Activated CD8-positive, alpha-beta T cell treated with anti-CD3 and anti-CD28 coated beads, Interleukin-2, amount 10 ng/mL, durations not matched to agents 7 days and 5 days (primary cell): ENCODE measurements around the gene GH2. TPM values are rescaled to one million over a fixed set of nuclear protein-coding genes. Genes with fewer than 3 reads are reported as not detected.
A peak's percentile ranks its signal among the peaks of the same experiment; 100 is the strongest.
"Not testable (repeated sequence)": the region's sequence is repeated elsewhere in the genome, so short reads cannot be mapped to it uniquely, and the experiment has no call there.

ENCODE experiments used
- ATAC-seq: fragments of 150-1000 bp; cut with Tn5 transposase; one replicate; pipeline ENCODE4 v1.10.0; 2021; ENCODE audit warnings: moderate library complexity
- CTCF ChIA-PET: fragments of 350-600 bp; sonication (Branson Sonifier 250); formaldehyde crosslinking; loops from one replicate; lab custom pipeline; 2021; ENCODE audit warnings: antibody characterized with exemption; lab: Charles Lee
- POLR2A ChIA-PET: fragments of 350-600 bp; sonication (Branson Sonifier 250); formaldehyde crosslinking; loops from one replicate; lab custom pipeline; 2021; ENCODE audit warnings: antibody characterized with exemption; lab: Charles Lee
- DNase-seq: peaks from one replicate; pipeline ENCODE4 v3.0.0-alpha.2; 2020
- H3K27ac Mint-ChIP-seq: one replicate; pipeline ENCODE4 v1.8.0; 2021; ENCODE audit warnings: mild to moderate bottlenecking, mixed read lengths
- H3K27me3 Mint-ChIP-seq: one replicate; pipeline ENCODE4 v1.8.0; 2021; ENCODE audit warnings: low read depth, mixed read lengths
- H3K36me3 Mint-ChIP-seq: one replicate; pipeline ENCODE4 v1.8.0; 2021; ENCODE audit warnings: low read depth, mixed read lengths
- H3K4me1 Mint-ChIP-seq: one replicate; pipeline ENCODE4 v1.8.0; 2021; ENCODE audit warnings: low read depth, mixed read lengths
- H3K4me3 Mint-ChIP-seq: one replicate; pipeline ENCODE4 v1.8.0; 2021; ENCODE audit warnings: mild to moderate bottlenecking, mixed read lengths
- H3K9me3 Mint-ChIP-seq: one replicate; pipeline ENCODE4 v1.8.0; 2022; ENCODE audit warnings: mixed read lengths; ENCODE audit not compliant: insufficient read depth
- total RNA-seq, 2 experiments: library from RNA; stranded (reverse); gene quantifications; one replicate each; pipeline ENCODE4 v1.2.3, GENCODE V29; 2021

GH2 gene
- total RNA-seq, 2 experiments from 2014 or later, result not detected

DNA sequence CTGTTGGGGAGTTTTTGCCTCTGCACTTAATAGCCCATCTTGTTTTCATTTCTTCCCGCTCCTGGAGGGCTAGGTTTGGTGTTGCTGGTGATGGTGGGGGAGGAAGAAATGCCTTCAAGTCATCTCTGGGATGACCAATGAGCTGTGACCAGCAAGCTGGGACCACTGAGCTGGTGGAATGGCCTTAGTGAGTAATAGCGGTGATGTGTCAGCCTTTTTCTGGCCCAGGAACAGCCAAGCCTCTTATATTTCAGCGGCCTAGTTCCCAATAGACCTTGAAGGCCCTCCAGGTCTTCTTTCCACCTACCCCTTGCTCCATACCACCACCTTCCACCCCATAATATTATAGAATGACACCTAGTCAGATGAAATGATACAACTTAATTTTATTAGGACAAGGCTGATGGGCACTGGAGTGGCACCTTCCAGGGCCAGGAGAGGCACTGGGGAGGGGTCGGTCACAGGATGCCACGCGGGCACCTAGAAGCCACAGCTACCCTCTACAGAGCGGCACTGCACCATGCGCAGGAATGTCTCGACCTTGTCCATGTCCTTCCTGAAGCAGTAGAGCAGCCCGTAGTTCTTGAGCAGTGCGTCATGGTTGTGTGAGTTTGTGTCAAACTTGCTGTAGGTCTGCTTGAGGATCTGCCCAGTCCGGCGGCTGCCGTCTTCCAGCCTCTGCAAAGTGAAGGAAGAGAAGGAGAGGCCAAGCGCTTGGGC is 9.9 kb downstream of the GH2 start:
- H3K36me3 Mint-ChIP-seq, H3K27ac Mint-ChIP-seq, H3K4me3 Mint-ChIP-seq, DNase-seq, H3K9me3 Mint-ChIP-seq, CTCF ChIA-PET, ATAC-seq, POLR2A ChIA-PET, H3K4me1 Mint-ChIP-seq: not testable (repeated sequence)
- peaks cover 16% of the 10 kb centered on the region for H3K27me3 Mint-ChIP-seq

DNA sequence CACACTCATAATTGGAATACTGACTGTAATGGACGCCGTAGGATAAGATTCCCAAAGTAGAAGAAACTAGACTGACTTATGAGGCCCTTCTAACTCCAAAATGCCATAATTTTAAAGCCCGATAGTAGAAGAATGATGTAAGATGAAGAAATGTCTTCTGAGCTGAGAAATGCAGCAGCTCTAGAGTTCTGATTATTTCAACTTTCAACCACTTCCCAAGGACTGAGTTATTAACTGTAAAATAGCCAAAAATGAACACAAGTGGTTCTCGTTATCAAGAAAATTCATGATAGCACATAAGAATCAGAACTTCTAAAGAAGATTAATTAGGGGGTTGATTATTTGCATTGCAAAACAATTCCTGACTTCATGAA is 11.5 kb downstream of the GH2 start:
- H3K9me3 Mint-ChIP-seq, H3K36me3 Mint-ChIP-seq, POLR2A ChIA-PET, ATAC-seq, H3K4me3 Mint-ChIP-seq, DNase-seq, H3K4me1 Mint-ChIP-seq, H3K27ac Mint-ChIP-seq: not testable (repeated sequence)
- CTCF ChIA-PET, result interaction anchor here (0.7 to 1.8 kb wide), 7 partner anchors 10 to 114 kb away, joined by 3 to 10 read pairs (median 4); no protein-coding TSS in a partner anchor
- H3K27me3 Mint-ChIP-seq, result peaks cover 16% of the 10 kb centered on the region

DNA sequence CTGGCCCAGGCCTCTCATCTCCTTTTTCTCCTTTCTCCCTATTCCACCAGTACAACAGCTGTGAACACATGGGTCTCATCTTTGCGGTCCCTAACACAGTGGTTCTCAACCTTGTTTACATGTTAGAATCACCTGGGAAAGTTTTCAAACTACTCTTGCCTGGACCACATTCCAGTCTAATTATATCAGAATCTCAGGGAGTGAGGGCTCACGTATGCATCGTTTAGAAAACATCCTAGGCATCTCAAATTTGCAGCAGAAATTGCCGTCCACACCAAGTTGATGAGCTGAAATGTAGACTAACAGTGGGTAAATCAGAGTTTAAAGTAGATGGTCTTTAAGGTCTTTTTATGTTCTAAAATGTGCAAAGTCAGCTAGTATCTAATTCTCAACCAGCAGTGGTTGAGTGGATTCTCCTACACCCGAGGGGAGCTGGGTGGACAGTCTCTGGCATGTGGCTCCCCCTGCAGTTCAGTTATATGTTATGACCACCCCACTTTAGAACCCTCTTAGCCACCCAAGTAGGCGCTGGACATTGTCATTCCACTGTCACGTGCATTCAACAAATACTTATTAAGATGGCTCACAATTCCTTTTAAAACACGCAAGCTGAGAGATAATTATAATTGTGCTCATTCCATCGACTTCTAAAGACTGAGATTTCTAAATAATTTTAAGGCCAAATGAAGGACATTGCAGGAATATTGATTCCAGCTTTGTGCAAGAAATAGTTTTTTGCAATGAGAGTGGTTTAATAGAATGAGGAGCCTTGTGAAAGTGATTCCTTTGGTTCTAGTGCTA is 12.1 kb downstream of the GH2 start:
- H3K27ac Mint-ChIP-seq, H3K4me3 Mint-ChIP-seq, H3K9me3 Mint-ChIP-seq, DNase-seq, H3K36me3 Mint-ChIP-seq, POLR2A ChIA-PET, H3K4me1 Mint-ChIP-seq, ATAC-seq: not testable (repeated sequence)
- CTCF ChIA-PET, result interaction anchor here (1.1 to 1.8 kb wide), 6 partner anchors 10 to 115 kb away, joined by 3 to 10 read pairs (median 4); no protein-coding TSS in a partner anchor
- H3K27me3 Mint-ChIP-seq, result peaks cover 16% of the 10 kb centered on the region

DNA sequence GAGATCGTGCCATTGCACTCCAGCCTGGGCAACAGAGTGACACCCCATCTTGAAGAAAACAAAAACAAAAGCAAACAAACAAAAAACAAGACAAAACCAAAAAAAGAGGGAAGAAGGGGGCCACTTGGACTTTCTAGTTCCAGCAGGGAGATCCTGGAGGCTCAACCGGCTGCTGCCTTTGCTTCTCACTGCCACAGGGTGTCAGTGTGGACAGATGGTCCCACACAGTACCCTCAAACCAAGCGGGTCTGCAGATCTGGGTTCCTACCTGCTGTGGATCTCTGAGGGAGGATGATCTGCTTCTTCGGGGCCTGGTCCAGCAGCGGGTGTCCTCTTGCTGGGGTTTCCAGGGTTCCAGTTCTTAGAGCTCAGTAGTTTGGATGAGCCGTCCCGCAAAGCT is 15.1 kb downstream of the GH2 start:
- H3K9me3 Mint-ChIP-seq, H3K4me3 Mint-ChIP-seq, H3K36me3 Mint-ChIP-seq, H3K4me1 Mint-ChIP-seq, POLR2A ChIA-PET, DNase-seq, ATAC-seq, H3K27ac Mint-ChIP-seq: not testable (repeated sequence)
- H3K27me3 Mint-ChIP-seq, result peaks cover 18% of the 10 kb centered on the region
- CTCF ChIA-PET, result interaction anchor here (0.8 to 3.3 kb wide), 20 partner anchors 10 to 452 kb away, joined by 3 to 43 read pairs (median 5); partner anchors contain the start of genes GH2, ICAM2 and SMARCD2

DNA sequence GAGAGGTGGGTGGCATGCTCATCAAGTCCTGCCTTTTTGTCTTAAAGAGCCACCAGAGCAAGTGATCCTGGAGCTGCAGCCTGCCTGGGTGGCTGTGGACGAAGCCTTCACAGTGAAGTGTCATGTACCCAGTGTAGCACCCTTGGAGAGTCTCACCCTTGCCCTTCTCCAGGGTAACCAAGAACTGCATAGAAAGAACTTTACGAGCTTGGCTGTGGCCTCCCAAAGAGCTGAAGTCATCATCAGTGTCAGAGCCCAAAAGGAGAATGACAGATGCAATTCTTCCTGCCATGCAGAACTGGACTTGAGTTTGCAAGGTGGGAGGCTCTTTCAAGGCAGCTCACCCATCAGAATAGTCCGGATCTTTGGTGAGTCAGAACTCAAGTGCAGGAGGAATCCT is 22.5 kb downstream of the GH2 start:
- POLR2A ChIA-PET, result interaction anchor here (1.4 kb wide), 1 partner anchor 10 kb away, joined by 4 read pairs; no protein-coding TSS in a partner anchor
- Mint-ChIP-seq H3K27ac (no peak overlapping the region), H3K9me3 (no peaks in the 10 kb centered on the region), H3K27me3 (peaks cover 22% of the 10 kb centered on the region), H3K4me1 (no peaks in the 10 kb centered on the region), H3K36me3 (no peaks in the 10 kb centered on the region), H3K4me3 (no peak overlapping the region)
- CTCF ChIA-PET, result interaction anchor here (0.7 to 4.9 kb wide), 5 partner anchors 9 to 274 kb away, joined by 4 to 47 read pairs (median 8); no protein-coding TSS in a partner anchor
- ATAC-seq (no peak), DNase-seq (no peak)

DNA sequence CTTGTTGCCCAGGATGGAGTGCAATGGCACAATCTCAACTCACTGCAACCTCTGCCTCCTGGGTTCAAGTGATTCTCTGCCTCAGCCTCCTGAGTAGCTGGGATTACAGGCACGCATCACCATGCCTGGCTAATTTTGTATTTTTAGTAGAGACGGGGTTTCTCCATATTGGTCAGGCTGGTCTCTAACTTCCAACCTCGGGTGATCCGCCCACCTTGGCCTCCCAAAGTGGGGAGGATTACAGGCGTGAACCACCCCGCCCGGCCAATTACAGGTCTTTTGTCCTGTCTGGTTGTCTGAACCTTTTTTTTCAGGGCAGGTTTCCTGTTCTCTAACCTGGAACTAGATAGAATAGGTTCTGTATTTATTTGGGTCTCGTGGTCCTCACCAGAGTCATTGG is 25.3 kb downstream of the GH2 start:
- H3K36me3 Mint-ChIP-seq, ATAC-seq, H3K4me1 Mint-ChIP-seq, H3K4me3 Mint-ChIP-seq, H3K9me3 Mint-ChIP-seq, H3K27ac Mint-ChIP-seq, DNase-seq, POLR2A ChIA-PET: not testable (repeated sequence)
- CTCF ChIA-PET, result interaction anchor here (2.1 kb wide), 1 partner anchor 9 kb away, joined by 15 read pairs; no protein-coding TSS in a partner anchor
- peaks cover 29% of the 10 kb centered on the region for H3K27me3 Mint-ChIP-seq

DNA sequence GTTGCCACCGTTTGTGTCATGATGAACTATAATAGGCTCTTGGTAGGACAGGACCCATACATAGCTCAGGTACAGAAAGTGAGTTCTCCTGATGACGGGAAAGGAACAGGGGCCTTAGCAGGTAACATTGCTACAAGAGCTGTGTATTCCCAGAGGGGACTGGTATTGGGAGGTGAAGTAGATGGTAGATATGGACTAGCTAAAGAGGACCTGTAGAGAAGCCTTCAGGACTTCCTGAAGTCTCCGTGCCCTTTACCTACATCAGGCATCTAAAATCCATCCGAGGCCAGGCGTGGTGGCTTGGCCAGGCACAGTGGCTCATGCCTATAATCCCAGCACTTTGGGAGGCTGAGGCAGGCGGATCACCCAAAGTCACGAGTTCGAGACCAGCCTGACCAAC is 26.6 kb downstream of the GH2 start:
- no peaks in the 10 kb centered on the region for H3K36me3 Mint-ChIP-seq
- peaks cover 23% of the 10 kb centered on the region for H3K27me3 Mint-ChIP-seq
- no peaks in the 10 kb centered on the region for H3K9me3 Mint-ChIP-seq
- no peaks in the 10 kb centered on the region for H3K4me1 Mint-ChIP-seq
- ChIA-PET CTCF (interaction anchor here (1.0 to 2.1 kb wide), 3 partner anchors 10 to 26 kb away, joined by 3 to 15 read pairs (median 3); partner anchors contain the start of gene GH2), POLR2A (no interaction called here)
- DNase-seq, result no peak
- no peak overlapping the region for H3K27ac Mint-ChIP-seq
- no peak for ATAC-seq
- no peak overlapping the region for H3K4me3 Mint-ChIP-seq

DNA sequence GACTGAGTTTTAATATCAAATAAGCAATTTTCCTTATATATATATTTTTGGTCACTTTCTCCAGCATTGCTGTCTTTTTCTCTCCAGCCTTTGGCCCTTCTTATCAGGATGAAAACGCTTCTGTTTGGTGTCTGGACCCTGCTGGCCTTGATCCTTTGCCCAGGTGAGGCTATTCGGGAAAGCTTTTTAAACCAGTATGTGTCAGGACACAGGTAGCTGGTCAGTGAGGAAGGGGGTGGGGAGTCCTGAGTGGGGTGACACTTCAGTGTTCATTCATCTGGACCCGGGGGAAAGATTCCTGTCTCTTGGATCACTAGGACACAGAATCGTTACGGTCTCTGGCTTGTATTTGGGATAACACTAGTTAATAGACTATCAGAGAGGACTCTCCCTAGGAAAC is 27.0 kb downstream of the GH2 start:
- H3K27me3 Mint-ChIP-seq, result peaks cover 22% of the 10 kb centered on the region
- no peaks in the 10 kb centered on the region for H3K36me3 Mint-ChIP-seq
- no peak overlapping the region for H3K4me3 Mint-ChIP-seq
- POLR2A ChIA-PET, result no interaction called here
- ATAC-seq (no peak), DNase-seq (no peak)
- H3K9me3 Mint-ChIP-seq, result no peaks in the 10 kb centered on the region
- H3K4me1 Mint-ChIP-seq, result peaks cover 1% of the 10 kb centered on the region
- CTCF ChIA-PET, result interaction anchor here (1.0 to 2.1 kb wide), 3 partner anchors 11 to 27 kb away, joined by 3 to 15 read pairs (median 3); partner anchors contain the start of gene GH2
- H3K27ac Mint-ChIP-seq, result no peak overlapping the region

DNA sequence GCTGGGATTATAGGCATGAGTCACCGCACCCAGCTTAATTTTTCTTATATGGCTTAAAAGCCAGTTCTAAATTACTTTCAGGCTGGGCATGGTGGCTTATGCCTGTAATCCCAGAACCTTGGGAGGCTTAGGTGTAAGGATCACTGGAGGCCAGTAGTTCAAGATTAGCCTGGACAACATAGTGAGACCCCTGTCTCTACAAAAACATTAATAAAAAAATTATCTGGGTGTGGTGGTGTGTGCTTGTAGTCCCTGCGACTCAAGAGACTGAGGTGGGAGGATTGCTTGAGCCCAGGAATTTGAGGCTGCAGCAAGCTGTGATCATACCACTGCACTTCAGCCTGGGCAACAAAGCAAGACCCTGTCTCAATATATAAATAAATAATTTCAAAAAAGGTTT is 28.5 kb downstream of the GH2 start:
- no peak overlapping the region for H3K4me3 Mint-ChIP-seq
- POLR2A ChIA-PET, result interaction anchor here (1.0 kb wide), 1 partner anchor 15 kb away, joined by 3 read pairs; no protein-coding TSS in a partner anchor
- peaks cover 12% of the 10 kb centered on the region for H3K4me1 Mint-ChIP-seq
- DNase-seq (no peak), ATAC-seq (no peak)
- peaks cover 16% of the 10 kb centered on the region for H3K27me3 Mint-ChIP-seq
- peaks cover 1% of the 10 kb centered on the region for H3K36me3 Mint-ChIP-seq
- H3K27ac Mint-ChIP-seq, result no peak overlapping the region
- H3K9me3 Mint-ChIP-seq, result peaks cover under 1% of the 10 kb centered on the region
- CTCF ChIA-PET, result no interaction called here

DNA sequence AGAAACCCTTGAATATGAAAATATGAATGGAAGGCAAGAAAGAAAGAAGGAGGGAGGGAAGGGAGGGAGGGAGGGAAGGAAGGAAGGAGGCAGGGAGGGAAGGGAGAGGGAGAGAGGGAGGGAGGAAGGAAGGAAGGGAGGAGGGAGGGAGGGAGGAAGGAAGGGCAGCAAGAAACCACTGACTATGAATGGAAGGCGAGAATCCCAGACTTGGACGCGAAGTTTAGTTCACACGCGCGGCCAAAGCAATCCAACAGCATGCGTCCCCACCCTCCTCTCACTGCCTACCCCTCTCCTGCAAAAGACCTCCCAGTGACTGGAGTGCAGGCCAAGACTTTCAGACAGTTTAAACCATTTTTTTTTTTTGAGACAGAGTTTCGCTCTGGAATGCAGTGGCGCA is 31.3 kb downstream of the GH2 start:
- DNase-seq, result no peak
- no peak for ATAC-seq
- Mint-ChIP-seq H3K27ac (no peak overlapping the region), H3K27me3 (peaks cover 16% of the 10 kb centered on the region), H3K4me1 (peaks cover 18% of the 10 kb centered on the region), H3K36me3 (peaks cover 6% of the 10 kb centered on the region), H3K9me3 (peaks cover 5% of the 10 kb centered on the region), H3K4me3 (no peak overlapping the region)
- CTCF ChIA-PET, result interaction anchor here (2.3 to 4.9 kb wide), 3 partner anchors 9 to 179 kb away, joined by 6 to 47 read pairs (median 43); no protein-coding TSS in a partner anchor
- POLR2A ChIA-PET, result no interaction called here

DNA sequence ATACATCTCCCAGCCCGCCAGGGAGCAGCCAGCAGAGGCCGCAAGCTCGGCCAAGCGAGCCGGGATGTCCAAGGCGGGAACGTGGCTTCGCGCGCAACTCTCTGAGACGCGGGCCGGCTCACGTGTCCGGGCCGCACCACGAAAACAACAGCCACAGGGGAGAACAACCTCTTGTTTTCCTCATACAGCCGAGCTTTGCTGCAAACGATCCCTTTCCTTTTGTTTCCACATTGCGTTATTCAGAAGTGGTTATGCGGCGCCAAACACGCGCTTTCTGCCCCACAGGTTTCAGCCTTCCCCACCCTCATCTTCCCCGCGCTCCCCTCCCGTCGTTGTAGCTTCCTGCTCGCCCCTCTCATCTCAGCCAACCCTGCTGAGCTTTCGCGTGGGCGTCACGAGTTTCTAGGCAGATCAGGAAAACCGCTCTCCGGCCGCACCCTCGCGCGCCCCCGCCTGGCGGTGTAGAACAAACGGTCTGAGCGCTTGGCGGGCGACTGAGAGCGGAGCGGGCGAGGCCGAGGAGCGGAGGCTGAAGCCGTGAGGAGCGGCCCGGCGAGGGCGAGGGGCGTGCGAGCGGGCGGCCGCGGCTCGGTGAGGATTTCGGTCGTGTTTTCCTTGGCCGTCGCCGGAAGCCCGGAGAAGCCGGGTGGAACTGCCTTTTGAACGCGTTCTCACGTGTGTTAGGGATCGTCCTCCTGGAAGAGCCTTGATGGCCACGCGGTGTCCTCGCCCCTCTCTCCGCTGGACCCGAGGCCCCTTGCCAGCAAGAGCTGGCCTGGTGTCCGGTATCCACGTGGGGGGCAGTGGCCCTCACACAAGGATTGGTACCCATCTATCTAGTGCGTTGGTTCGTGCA is 32.7 kb downstream of the GH2 start:
- DNase-seq, result peak; percentile 96
- H3K9me3 Mint-ChIP-seq, result peaks cover 5% of the 10 kb centered on the region
- peaks cover 21% of the 10 kb centered on the region for H3K4me1 Mint-ChIP-seq
- ATAC-seq, result peak; percentile 97
- POLR2A ChIA-PET, result interaction anchor here (0.5 to 1.8 kb wide), 3 partner anchors 9 to 98 kb away, joined by 4 to 5 read pairs (median 4); no protein-coding TSS in a partner anchor
- H3K27ac Mint-ChIP-seq, result peak overlapping the region; percentile 97
- CTCF ChIA-PET, result interaction anchor here (0.5 to 4.9 kb wide), 31 partner anchors 8 to 349 kb away, joined by 3 to 47 read pairs (median 4); partner anchors contain the start of genes CCDC47, ICAM2 and PSMC5
- peaks cover 6% of the 10 kb centered on the region for H3K36me3 Mint-ChIP-seq
- peak overlapping the region; percentile 63 for H3K4me3 Mint-ChIP-seq
- H3K27me3 Mint-ChIP-seq, result peaks cover 14% of the 10 kb centered on the region
